Stomach (tissue), 4 donors: ENCODE data around the gene KCNG4.

ENCODE experiments used
- POLR2A ChIP-seq, 4 donors: fragments of 450-650 bp; IDR thresholded peaks; one replicate each; pipeline ENCODE4 v1.6.1; 2016; ENCODE audit warnings: antibody characterized with exemption in 4 of 4, control low read depth in 2 of 4, mild to moderate bottlenecking in 1 of 4, moderate library complexity in 1 of 4
- TF ChIP-seq, protein P1 (sequence below), 7 experiments: fragments of 450-650 bp in 4 of 7; fragments of 200-600 bp in 3 of 7; sonication (generic) in 3 of 7; IDR thresholded peaks; one replicate each; pipeline ENCODE4 v1.5.1; 2016 to 2019; ENCODE audit warnings: antibody characterized with exemption in 7 of 7, control low read depth in 2 of 7, mild to moderate bottlenecking in 1 of 7

DNA sequence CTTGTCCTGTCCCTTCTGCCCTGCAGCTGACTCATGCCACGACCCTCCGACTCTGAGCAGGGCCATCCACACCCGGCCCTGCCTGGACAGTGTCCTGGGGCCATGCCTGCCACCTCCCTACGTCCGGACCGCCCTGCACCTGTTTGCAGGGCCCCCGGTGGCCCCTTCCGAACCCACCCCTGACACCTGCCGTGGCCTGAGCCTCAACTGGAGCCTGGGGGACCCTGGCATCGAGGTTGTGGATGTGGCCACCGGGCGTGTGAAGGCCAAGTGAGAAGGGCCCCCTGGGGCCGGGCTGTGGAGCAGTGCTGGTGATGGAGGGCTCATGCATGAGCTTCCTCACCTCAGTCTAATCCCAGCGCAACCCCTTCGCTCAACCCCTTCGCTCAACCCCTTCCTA is 43.7 kb downstream of the KCNG4 start:
- TF ChIP-seq POLR2A (IDR thresholded peaks at IDR 0.05) = no peak
- TF ChIP-seq, protein P1, sequence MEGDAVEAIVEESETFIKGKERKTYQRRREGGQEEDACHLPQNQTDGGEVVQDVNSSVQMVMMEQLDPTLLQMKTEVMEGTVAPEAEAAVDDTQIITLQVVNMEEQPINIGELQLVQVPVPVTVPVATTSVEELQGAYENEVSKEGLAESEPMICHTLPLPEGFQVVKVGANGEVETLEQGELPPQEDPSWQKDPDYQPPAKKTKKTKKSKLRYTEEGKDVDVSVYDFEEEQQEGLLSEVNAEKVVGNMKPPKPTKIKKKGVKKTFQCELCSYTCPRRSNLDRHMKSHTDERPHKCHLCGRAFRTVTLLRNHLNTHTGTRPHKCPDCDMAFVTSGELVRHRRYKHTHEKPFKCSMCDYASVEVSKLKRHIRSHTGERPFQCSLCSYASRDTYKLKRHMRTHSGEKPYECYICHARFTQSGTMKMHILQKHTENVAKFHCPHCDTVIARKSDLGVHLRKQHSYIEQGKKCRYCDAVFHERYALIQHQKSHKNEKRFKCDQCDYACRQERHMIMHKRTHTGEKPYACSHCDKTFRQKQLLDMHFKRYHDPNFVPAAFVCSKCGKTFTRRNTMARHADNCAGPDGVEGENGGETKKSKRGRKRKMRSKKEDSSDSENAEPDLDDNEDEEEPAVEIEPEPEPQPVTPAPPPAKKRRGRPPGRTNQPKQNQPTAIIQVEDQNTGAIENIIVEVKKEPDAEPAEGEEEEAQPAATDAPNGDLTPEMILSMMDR (IDR thresholded peaks at IDR 0.05) = no peak
